ENCODE measurements around the gene ORM1. TPM values are rescaled to one million over a fixed set of nuclear protein-coding genes. Genes with fewer than 3 reads are reported as not detected.
A peak's percentile ranks its signal among the peaks of the same experiment; 100 is the strongest.

Gene ORM1
- total and polyA plus RNA-seq, 2 donors from 2014 or later: 0.73 TPM; not detected in 1

DNA sequence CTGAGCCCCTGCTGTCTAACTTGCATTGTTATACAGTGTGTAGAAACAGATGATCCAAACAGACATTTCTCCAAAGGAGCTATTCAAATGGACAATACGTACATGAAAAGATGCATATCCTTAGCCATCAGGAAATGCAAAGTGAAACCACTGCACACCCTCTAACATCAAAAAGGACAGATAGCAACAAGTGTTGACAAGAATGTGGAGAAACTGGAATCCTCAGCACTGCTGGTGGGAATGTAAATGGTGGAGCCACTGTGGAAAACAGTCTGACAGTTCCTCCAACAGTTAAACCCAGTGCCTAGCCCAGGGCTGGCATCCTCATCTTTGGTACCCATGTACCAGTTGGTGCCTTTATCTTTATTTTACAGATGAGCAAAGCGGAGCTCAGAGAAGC, 15.3 kb downstream of the ORM1 start:
- DNase-seq (peak in 1 of 5 donors; percentile 2), FAIRE-seq (no peak)
- no peaks in the 10 kb centered on the region for H3K9me3 ChIP-seq (ENCODE audit: control insufficient read depth in 2 of 3, insufficient read depth in 1 of 3, low read length in 3 of 3)
- no peak overlapping the region for H3K9ac ChIP-seq (ENCODE audit: low read length in 3 of 3)
- no peaks in the 10 kb centered on the region for H3K4me1 ChIP-seq (ENCODE audit: control insufficient read depth in 2 of 3, insufficient read depth in 2 of 3, low read depth in 1 of 3, low read length in 3 of 3)
- intact Hi-C loops (cut with DNase I): no loop called here
- H3K4me3 ChIP-seq (ENCODE audit: low read length in 3 of 3): no peak overlapping the region
- peaks cover 3 to 7% (median 5%) of the 10 kb centered on the region in 3 donors for H3K36me3 ChIP-seq (ENCODE audit: control insufficient read depth in 2 of 3, insufficient read depth in 3 of 3, low read length in 3 of 3)
- TF ChIP-seq, protein P1, sequence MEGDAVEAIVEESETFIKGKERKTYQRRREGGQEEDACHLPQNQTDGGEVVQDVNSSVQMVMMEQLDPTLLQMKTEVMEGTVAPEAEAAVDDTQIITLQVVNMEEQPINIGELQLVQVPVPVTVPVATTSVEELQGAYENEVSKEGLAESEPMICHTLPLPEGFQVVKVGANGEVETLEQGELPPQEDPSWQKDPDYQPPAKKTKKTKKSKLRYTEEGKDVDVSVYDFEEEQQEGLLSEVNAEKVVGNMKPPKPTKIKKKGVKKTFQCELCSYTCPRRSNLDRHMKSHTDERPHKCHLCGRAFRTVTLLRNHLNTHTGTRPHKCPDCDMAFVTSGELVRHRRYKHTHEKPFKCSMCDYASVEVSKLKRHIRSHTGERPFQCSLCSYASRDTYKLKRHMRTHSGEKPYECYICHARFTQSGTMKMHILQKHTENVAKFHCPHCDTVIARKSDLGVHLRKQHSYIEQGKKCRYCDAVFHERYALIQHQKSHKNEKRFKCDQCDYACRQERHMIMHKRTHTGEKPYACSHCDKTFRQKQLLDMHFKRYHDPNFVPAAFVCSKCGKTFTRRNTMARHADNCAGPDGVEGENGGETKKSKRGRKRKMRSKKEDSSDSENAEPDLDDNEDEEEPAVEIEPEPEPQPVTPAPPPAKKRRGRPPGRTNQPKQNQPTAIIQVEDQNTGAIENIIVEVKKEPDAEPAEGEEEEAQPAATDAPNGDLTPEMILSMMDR (IDR thresholded peaks at IDR 0.05; ENCODE audit: borderline replicate concordance, extremely low read depth, insufficient read depth): no peak
- no peak overlapping the region for H3K27ac ChIP-seq (ENCODE audit: low read depth in 2 of 2, low read length in 2 of 2)
- H3K27me3 ChIP-seq (ENCODE audit: control insufficient read depth, insufficient read depth, low read length): no peaks in the 10 kb centered on the region

DNA sequence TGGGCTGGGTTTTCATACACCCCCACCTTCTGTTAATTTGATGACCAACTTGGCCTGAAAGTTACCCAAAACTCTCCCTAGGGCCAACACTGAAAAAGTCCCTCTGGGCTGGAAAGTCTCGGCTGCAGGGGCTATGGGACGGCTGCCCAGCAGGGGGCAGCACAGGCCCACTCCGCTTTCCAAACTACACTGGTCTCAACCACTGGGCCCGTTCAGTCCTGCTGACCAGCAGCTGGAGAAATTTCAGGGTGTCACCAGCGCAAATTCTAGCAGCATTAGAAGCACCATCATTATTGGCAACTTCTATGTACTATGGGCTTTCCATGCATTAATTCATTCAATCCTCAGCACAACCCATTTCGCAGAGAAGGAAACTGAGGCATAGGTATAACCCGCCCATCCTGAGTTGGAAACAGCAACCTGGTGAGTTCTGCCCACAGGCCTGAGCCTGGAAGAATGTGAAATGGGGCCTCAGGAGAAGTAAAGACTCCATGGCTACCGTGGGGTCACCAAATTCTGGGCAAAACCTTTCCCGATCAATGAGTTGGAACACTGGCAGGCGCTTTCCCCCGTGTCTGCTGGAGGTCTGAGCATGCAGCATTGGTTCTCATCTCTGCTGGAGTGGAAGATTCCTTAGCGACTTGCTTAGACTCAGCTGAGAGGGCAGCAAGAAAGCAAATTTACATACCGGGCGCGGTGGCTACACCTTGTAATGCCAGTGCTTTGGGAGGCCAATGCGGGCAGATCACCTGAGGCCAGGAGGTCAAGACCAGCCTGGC, 16.4 kb downstream of the ORM1 start:
- Histone ChIP-seq H3K27ac (ENCODE audit: low read depth in 2 of 2, low read length in 2 of 2) (no peak overlapping the region), H3K9ac (ENCODE audit: low read length in 3 of 3) (no peak overlapping the region), H3K36me3 (ENCODE audit: control insufficient read depth in 2 of 3, insufficient read depth in 3 of 3, low read length in 3 of 3) (peaks cover 3 to 7% (median 5%) of the 10 kb centered on the region in 3 donors), H3K4me3 (ENCODE audit: low read length in 3 of 3) (no peak overlapping the region), H3K9me3 (ENCODE audit: control insufficient read depth in 2 of 3, insufficient read depth in 1 of 3, low read length in 3 of 3) (no peaks in the 10 kb centered on the region), H3K27me3 (ENCODE audit: control insufficient read depth, insufficient read depth, low read length) (no peaks in the 10 kb centered on the region), H3K4me1 (ENCODE audit: control insufficient read depth in 2 of 3, insufficient read depth in 2 of 3, low read depth in 1 of 3, low read length in 3 of 3) (no peaks in the 10 kb centered on the region)
- intact Hi-C loops (cut with DNase I): no loop called here
- DNase-seq: peak; percentile 36 to 78 (median 38)
- TF ChIP-seq, protein P1 (IDR thresholded peaks at IDR 0.05; ENCODE audit: borderline replicate concordance, extremely low read depth, insufficient read depth): peak; percentile 63
- no peak for FAIRE-seq

DNA sequence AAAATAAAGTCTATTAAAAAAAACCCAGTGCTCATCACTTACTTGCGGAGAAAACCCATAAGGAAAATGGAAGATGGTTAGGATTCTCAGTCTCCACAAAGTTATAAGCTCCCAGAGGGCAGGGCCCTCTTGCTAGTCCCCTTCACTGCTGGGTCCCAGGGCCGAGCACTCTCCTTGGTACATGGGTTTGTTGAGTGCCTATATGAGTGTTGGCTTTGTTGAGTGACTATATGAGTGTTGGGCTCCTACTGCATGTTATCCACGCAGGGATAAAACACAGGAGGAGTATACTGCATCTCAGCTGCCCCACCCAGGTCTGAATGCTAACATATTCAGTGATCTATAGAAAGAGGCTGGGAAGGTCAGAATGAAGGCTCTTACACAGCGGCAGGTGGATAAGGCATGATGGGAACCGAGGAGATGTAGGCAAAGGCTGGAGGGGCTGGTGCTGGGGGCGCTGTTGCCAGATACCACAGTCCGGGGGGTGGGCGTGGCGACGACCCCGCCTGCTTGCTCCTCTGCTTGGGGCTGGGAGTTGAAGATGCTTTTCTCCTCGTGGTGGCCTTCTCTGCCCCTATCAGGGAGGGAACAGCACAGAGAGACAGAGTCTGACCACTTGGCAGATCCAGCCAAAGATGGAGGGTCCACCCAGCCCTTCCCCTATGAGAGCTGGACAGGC, 18.4 kb downstream of the ORM1 start:
- Histone ChIP-seq H3K9me3 (ENCODE audit: control insufficient read depth in 2 of 3, insufficient read depth in 1 of 3, low read length in 3 of 3) (no peaks in the 10 kb centered on the region), H3K4me1 (ENCODE audit: control insufficient read depth in 2 of 3, insufficient read depth in 2 of 3, low read depth in 1 of 3, low read length in 3 of 3) (no peaks in the 10 kb centered on the region), H3K4me3 (ENCODE audit: low read length in 3 of 3) (no peak overlapping the region), H3K27ac (ENCODE audit: low read depth in 2 of 2, low read length in 2 of 2) (no peak overlapping the region), H3K36me3 (ENCODE audit: control insufficient read depth in 2 of 3, insufficient read depth in 3 of 3, low read length in 3 of 3) (peaks cover 5 to 10% (median 5%) of the 10 kb centered on the region in 3 donors), H3K9ac (ENCODE audit: low read length in 3 of 3) (no peak overlapping the region), H3K27me3 (ENCODE audit: control insufficient read depth, insufficient read depth, low read length) (no peaks in the 10 kb centered on the region)
- DNase-seq (peak in 1 of 5 donors; percentile 64), FAIRE-seq (no peak)
- intact Hi-C loops (cut with DNase I): no loop called here
- TF ChIP-seq, protein P1 (IDR thresholded peaks at IDR 0.05; ENCODE audit: borderline replicate concordance, extremely low read depth, insufficient read depth): no peak
